ENCODE results near the gene B4GALT6. TPM values are rescaled to one million over a fixed set of nuclear protein-coding genes. Genes with fewer than 3 reads are reported as not detected.

The B4GALT6 gene
- total and polyA plus RNA-seq, 10 of the 15 experiments (the other 5 are each of a cell fraction or from before 2014, with no cell fraction given): 11.9 to 47.4 (median 18.0) TPM

DNA sequence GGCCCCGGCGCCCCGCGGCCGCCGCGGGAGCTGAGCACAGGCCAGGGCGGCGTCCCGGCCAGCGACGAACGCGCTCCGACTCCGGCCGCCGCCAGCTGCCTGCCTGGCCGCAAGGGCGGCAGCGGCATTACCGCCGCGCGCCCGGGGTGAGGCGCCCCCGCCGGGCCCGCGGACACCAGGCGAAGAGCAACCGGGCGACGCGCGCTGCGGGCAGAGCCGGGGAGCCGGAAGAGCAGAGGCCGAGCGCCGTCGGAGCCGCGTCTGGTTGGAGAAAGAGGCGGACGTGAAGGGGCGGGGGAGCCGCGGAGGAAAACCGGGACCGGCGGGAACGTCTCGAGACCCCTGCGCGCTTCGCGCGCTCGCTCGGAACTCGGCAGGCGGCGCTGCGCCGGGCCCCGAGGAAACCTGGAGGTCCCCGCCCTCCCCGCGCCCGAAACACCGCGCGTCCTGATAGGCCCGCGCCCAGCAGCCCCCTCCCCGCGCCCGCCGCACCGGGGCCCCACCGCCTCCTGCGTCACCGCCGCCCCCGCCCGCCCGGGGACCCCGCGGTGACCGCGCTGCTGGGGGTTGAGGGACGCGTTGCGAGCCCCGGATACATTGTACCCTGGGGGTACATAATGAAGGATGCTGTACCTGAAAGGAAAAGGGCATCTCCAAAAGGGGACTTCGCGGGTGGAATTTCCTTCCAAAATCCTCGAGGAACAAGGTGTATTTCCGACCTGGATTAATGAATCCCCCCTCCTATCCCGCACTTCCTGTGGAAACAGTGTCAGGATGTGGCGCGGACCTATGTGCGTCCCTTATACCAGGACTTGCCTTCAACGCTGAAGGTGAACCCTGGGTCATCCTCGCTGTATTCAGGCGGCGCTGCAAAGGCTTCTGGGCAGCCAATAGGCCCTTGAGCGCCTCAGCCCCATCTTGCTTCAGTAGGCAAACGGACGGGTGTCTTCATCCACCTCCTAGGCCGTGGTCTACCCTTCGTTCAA is 1.0 kb upstream of the B4GALT6 start (continued):
- TF ChIP-seq ASH2L (IDR thresholded peaks at IDR 0.05; ENCODE audit: borderline replicate concordance, low read depth) (peak; percentile 55; the same call in 1 of the 2 replicates), YBX1 (IDR thresholded peaks at IDR 0.05) (no peak), TCF12 (IDR thresholded peaks at IDR 0.05; ENCODE audit: low read depth, low read length) (no peak), POLR2AphosphoS5 (IDR thresholded peaks at IDR 0.05; ENCODE audit: low read length) (peak; percentile 41), ZNF207 (IDR thresholded peaks at IDR 0.05; ENCODE audit: borderline replicate concordance) (0 out of 2 replicates have a peak, but pooled peaks have one; percentile 51)

DNA sequence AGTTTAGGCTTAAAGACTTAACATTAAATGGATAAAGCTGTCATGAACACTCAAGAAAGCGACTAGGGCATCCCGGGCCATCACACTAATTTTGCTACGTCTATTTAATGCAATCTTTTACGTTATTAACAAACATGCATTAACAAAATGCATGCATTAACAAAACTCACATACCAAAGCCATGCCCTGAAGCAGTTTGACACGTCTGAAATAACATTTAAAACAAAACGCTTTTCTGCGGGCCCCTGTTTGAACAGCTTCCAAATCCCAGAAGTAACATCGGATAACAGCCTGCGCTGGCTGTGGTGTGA is 458 bp downstream of the B4GALT6 start:
- Histone ChIP-seq H3K4me1 (ENCODE audit: control insufficient read depth, insufficient read depth, low read length) (peaks cover 25% of the 10 kb centered on the region), H3K79me2 (ENCODE audit: control insufficient read depth, insufficient read depth, low read length) (peaks cover 77% of the 10 kb centered on the region), H3K27ac (ENCODE audit: control insufficient read depth, insufficient read depth) (peak overlapping the region; percentile 88), H3K4me3 (peak overlapping the region; percentile 100), H3K9ac (ENCODE audit: control insufficient read depth, insufficient read depth, low read length) (peak overlapping the region; percentile 78), H3K27me3 (replicated peaks in 1 of 2; ENCODE audit: control insufficient read depth in 2 of 2, insufficient read depth in 2 of 2, low read length in 1 of 2) (no peaks in the 10 kb centered on the region), H3K36me3 (ENCODE audit: control insufficient read depth in 2 of 2, insufficient read depth in 2 of 2, low read length in 1 of 2) (no peaks in the 10 kb centered on the region), H3K9me3 (replicated peaks; ENCODE audit: control insufficient read depth, insufficient read depth, low read length) (no peaks in the 10 kb centered on the region), H4K20me1 (ENCODE audit: control insufficient read depth, insufficient read depth) (no peaks in the 10 kb centered on the region), H3K4me2 (ENCODE audit: control insufficient read depth, insufficient read depth) (peak overlapping the region; percentile 40), H2AFZ (ENCODE audit: control insufficient read depth, low read depth, low read length) (no peak overlapping the region; the same call in none of the 2 replicates)
- POLR2A ChIA-PET: interaction anchor here (1.0 to 2.1 kb wide), 3 partner anchors 20 to 37 kb away, joined by 3 to 7 read pairs (median 6); no protein-coding TSS in a partner anchor
- RAD21 ChIA-PET (ENCODE audit: unreplicated experiment): interaction anchor here (1.2 to 14.0 kb wide), 4 partner anchors 12 to 259 kb away, joined by 3 to 168 read pairs (median 9); partner anchors contain the start of gene TRAPPC8
- WGBS (ENCODE audit: insufficient coverage, insufficient replicate concordance, low lambda C conversion rate, missing lambda C conversion rate): 7% methylated on average over 9 of the region's 9 CpGs
- in situ Hi-C loops (cut with MboI): no loop called here
- TF ChIP-seq PAX8 (IDR thresholded peaks at IDR 0.05): 0 out of 2 replicates have a peak, but pooled peaks have one; percentile 5
- TF ChIP-seq, protein P1, sequence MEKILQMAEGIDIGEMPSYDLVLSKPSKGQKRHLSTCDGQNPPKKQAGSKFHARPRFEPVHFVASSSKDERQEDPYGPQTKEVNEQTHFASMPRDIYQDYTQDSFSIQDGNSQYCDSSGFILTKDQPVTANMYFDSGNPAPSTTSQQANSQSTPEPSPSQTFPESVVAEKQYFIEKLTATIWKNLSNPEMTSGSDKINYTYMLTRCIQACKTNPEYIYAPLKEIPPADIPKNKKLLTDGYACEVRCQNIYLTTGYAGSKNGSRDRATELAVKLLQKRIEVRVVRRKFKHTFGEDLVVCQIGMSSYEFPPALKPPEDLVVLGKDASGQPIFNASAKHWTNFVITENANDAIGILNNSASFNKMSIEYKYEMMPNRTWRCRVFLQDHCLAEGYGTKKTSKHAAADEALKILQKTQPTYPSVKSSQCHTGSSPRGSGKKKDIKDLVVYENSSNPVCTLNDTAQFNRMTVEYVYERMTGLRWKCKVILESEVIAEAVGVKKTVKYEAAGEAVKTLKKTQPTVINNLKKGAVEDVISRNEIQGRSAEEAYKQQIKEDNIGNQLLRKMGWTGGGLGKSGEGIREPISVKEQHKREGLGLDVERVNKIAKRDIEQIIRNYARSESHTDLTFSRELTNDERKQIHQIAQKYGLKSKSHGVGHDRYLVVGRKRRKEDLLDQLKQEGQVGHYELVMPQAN (conservative IDR thresholded peaks at IDR 0.05): no peak
- 0 out of 2 replicates have a peak, but pooled peaks have one; percentile 59 for TF ChIP-seq PML (IDR thresholded peaks at IDR 0.05; ENCODE audit: low read length)
- FAIRE-seq: no peak
- SMC1A ChIA-PET (ENCODE audit: uncharacterized antibody, unreplicated experiment): interaction anchor here (1.5 to 15.2 kb wide), 4 partner anchors 9 to 49 kb away, joined by 4 to 169 read pairs (median 94); no protein-coding TSS in a partner anchor
- CTCF ChIA-PET: interaction anchor here (0.8 to 14.8 kb wide), 3 partner anchors 34 to 73 kb away, joined by 3 to 135 read pairs (median 4); no protein-coding TSS in a partner anchor
- no peak for ATAC-seq
- DNase-seq (ENCODE audit: low read depth, low spot score): no peak
- no TSS peak for BruUV-seq (replicated peaks)
- intact Hi-C loops (cut with micrococcal nuclease; ENCODE audit: unreplicated experiment): loop anchor here (1.0 to 2.0 kb wide), 2 partner anchors 26 to 37 kb away; no protein-coding TSS in a partner anchor
